Pulmonary artery endothelial cell (primary cell): ENCODE results near the gene SRRM1. TPM values are rescaled to one million over a fixed set of nuclear protein-coding genes. Genes with fewer than 3 reads are reported as not detected.
"Not testable (repeated sequence)": the region's sequence is repeated elsewhere in the genome, so short reads cannot be mapped to it uniquely, and the experiment has no call there.

Experiments used
- DNase-seq: peaks from one replicate; pipeline ENCODE4 v3.0.0-alpha.2; 2011; ENCODE audit warnings: low read depth, low spot score
- total RNA-seq: library from RNA; depleted of rRNA; stranded (reverse); fragments of >200 nt; gene quantifications from 2 replicates; pipeline ENCODE4 v1.2.3, GENCODE V29; 2014

Gene SRRM1
- total RNA-seq, 1 donor from 2014 or later = 24.5 TPM

DNA sequence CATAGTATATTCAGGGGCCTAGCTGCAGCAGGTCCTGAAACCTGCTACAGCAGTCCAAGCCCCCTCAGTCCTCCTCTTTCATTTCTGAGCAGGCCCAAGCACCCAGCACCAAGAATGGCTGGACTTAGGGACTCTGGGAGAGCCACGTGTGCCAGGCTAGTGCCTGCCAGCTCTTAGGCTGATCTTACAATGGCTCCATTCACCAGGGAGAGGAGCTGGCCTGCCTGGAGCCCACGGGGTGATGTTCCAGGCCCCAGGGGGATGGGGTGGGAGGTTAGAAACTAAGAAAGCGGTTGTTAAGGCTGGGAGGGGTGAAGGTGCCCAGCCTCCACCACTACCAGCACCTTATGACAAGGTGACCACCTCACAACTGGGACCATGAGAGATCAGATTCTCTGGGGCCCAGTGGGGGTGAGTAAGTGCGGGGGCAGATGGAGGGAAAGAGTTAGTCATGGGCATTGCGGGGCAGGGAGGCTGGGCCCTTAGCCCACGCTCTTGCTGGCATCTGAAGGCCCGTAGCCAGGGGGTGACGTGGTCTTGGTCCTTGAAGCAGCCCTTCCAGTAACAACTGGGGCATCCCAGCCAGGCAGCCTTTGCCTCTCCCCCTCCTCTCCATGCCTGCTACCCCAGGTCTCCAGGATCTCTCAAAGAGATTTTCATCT is 71.9 kb downstream of the SRRM1 start:
- DNase-seq = no peak

DNA sequence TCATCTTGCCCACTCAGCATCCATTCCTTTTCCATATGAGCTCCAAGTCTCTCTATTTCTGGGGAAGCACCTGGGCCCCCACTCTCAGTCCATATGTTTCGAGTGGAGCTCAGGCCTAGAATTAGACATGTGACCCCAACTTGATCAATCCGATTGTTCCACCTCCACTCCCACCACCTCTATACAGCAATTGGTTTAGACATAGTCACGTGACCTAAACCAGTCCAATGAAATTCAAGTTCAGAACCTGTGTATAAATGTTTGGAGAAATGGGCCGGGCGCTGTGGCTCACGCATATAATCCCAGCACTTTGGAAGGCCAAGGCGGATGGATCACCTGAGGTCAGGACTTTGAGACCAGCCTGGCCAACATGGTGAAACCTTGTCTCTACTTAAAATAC is 72.6 kb downstream of the SRRM1 start:
- DNase-seq = no peak

DNA sequence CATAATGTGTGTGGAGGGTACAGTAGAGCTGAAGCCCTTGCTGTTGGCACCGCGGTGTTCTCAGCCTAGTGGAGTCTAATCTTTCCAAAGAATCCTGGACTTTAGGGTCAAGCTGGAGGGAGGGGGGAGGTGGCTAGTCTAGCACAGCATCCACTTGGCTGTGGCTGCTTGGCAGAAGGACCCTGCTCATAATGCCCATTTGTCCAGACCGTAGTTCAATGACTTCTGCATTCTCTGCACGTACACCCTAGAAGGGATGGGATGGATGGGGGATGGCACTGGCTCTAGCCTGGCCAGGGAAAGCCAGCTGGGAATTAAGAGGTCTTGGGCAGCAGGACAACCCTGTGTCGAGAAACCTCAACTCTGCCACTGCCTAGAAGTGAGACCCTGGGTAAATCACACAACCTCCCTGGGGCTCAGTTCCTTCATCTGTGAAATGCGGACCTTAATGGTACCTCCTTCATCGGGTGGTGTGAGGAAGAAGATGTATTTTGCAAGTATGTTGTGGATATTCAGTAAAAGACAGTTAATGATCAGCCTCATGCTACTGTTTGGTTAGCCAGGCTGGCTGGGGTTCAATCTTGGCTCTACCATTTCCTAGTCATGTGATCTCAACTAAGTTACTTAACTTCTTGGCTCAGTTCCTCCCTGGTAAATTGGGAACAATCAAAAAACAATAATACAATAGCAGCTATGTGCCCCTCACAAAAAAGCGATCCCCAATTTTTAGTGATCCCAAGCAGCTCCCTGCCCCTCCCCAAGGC is 75.0 kb downstream of the SRRM1 start:
- DNase-seq = no peak

DNA sequence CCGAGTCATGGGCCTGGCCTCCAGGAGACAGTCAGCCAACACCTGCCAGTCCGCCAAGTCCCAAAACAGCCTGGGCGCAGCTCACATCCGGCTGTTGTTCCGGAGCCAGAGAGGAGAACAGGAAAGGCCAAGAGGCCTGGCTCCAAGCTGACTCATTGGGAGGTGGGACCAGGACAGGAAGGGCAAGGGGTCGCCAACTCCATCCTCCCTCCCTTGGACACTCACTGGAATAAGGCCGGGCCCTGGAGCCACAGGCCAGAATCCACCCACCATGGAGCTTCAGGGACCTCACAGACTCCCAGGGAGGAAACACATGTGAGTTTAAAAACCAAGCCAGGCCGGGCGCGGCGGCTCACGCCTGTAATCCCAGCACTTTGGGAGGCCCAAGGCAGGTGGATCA is 77.0 kb downstream of the SRRM1 start:
- peak; percentile 95 for DNase-seq

DNA sequence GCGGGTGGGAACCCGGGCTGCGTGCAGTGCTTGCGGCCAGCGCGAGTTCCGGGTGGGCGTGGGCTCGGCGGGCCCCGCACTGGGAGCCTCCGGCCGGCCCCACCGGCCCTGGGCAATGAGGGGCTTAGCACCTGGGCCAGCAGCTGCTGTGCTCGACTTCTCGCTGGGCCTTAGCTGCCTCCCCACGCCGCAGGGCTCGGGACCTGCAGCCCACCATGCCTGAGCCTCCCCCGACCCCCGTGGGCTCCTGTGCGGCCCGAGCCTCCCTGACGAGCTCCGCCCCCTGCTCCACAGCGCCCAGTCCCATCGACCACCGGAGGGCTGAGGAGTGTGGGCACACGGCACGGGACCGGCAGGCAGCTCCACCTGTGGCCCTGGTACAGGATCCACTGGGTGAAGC is 78.4 kb downstream of the SRRM1 start:
- no peak for DNase-seq

DNA sequence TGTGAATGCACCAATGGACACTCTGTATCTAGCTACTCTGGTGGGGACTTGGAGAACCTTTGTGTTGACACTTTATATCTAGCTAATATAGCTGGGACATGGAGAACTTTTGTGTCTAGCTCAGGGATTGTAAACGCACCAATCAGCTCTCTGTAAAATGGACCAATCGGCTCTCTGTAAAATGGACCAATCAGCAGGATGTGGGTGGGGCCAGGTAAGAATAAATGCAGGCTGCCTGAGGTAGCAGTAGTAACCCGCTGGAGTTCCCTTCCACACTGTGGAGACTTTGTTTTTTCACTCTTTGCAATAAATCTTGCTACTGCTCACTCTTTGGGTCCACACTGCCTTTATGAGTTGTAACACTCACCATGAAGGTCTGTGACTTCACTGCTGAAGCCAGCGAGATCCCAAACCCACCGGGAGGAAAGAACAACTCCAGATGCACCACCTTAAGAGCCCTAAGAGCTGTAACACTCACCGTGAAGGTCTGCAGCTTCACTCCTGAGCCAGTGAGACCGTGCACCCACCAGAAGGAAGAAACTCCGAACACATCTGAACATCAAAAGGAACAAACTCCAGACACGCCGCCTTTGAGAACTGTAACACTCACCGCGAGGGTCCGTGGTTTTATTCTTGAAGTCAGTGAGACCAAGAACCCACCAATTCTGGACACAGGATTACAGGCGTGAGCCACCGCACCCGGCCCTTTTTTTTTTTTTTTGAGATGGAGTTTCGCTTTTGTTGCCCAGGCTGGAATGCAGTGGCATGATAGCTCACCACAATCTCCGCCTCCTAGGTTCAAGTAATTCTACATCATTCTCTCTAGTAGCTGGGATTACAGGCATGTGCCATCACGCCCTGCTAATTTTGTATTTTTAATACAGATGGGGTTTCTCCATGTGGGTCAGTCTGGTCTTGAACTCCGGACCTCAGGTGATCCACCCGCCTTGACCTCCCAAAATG is 79.3 kb downstream of the SRRM1 start:
- DNase-seq = not testable (repeated sequence)

Other genes starting within 250 kb of the SRRM1 start
- gene STPG1, start 229.5 kb upstream of the SRRM1 start, total RNA-seq = 4.6 and 4.7 TPM in 2 replicates
- gene NIPAL3, start 227.5 kb upstream of the SRRM1 start, total RNA-seq = 28.1 and 31.1 TPM in 2 replicates
- 1.8 and 3.1 TPM in 2 replicates for gene RCAN3, start 140.5 kb upstream of the SRRM1 start, total RNA-seq
- gene NCMAP, start 87.2 kb upstream of the SRRM1 start, total RNA-seq = not detected in 2 replicates
- gene CLIC4, start 102.1 kb downstream of the SRRM1 start, total RNA-seq = 358 and 394 TPM in 2 replicates